A549 (cell line): ENCODE data around the gene PGAP1. TPM values are rescaled to one million over a fixed set of nuclear protein-coding genes. Genes with fewer than 3 reads are reported as not detected.

Source experiments
- ATAC-seq, 2 experiments: fragments of 200-7000 bp in 1 of 2; fragments of >200 bp in 1 of 2; cut with Nextera tagmentation in 1 of 2; cut with Tn5 transposase in 1 of 2; 3 replicates each; pipeline versions ENCODE4 v1.8.0 to v1.9.1; 2018 to 2020; ENCODE audit warnings: mild to moderate bottlenecking in 1 of 2, moderate library complexity in 1 of 2
- CTCF ChIA-PET: fragments of 300-600 bp; sonication (Branson Sonifier 250); formaldehyde crosslinking; extraction: SDS; loops from one replicate; lab custom pipeline; 2021; ENCODE audit warnings: antibody characterized with exemption, inconsistent platforms; lab: Yijun Ruan, JAX
- POLR2A ChIA-PET: fragments of 350-600 bp; formaldehyde crosslinking; extraction: SDS; loops from one replicate; lab custom pipeline; 2021; ENCODE audit warnings: antibody characterized with exemption, inconsistent platforms; lab: Yijun Ruan, JAX
- DNase-seq, 2 experiments: peaks; one replicate each; pipeline versions ENCODE4 v3.0.0 to v3.0.0-alpha.2; 2011 to 2016; ENCODE audit warnings: low read depth in 1 of 2, low spot score in 1 of 2
- FAIRE-seq: peaks from 2 replicates; lab custom pipeline; 2011; peaks lifted over from hg19 to GRCh38; lab: Jason Lieb, UNC
- H3K27ac ChIP-seq, 2 experiments: fragments of >200 bp; sonication (Bioruptor Twin); formaldehyde crosslinking; 3 replicates each; pipeline ENCODE4 v1.5.1; 2016 to 2017
- H3K4me1 ChIP-seq: fragments of >200 bp; sonication (Bioruptor Twin); formaldehyde crosslinking; 3 replicates; pipeline ENCODE4 v1.6.1; 2016
- H3K4me2 ChIP-seq: fragments of >200 bp; sonication (Bioruptor Twin); formaldehyde crosslinking; 3 replicates; pipeline ENCODE4 v1.6.1; 2016
- H3K4me3 ChIP-seq: fragments of >200 bp; sonication (Bioruptor Twin); formaldehyde crosslinking; 3 replicates; pipeline ENCODE4 v1.5.1; 2016
- H3K9me3 ChIP-seq: fragments of >200 bp; sonication (Bioruptor Twin); formaldehyde crosslinking; 3 replicates; pipeline ENCODE4 v1.6.1; 2016
- CBX2 ChIP-seq: fragments of 200-600 bp; sonication (generic); IDR thresholded peaks from 2 replicates; pipeline ENCODE4 v1.6.1; 2016; ENCODE audit warnings: low read depth, mild to moderate bottlenecking, borderline replicate concordance
- CHD2 ChIP-seq: fragments of 150-350 bp; IDR thresholded peaks from 2 replicates; pipeline ENCODE4 v1.6.1; 2014; ENCODE audit warnings: low read length; ENCODE audit not compliant: partially characterized antibody
- CHD4 ChIP-seq: fragments of 200-600 bp; sonication (generic); IDR thresholded peaks from 2 replicates; pipeline ENCODE4 v1.6.1; 2016; ENCODE audit warnings: antibody characterized with exemption, mild to moderate bottlenecking, borderline replicate concordance
- CTCF ChIP-seq: fragments of >200 bp; sonication (Bioruptor Twin); formaldehyde crosslinking; IDR thresholded peaks from 3 replicates; pipeline ENCODE4 v1.5.1; 2016
- E2F6 ChIP-seq: IDR thresholded peaks from 2 replicates; pipeline ENCODE4 v1.6.1; 2012; ENCODE audit warnings: low read depth, borderline replicate concordance
- EHMT2 ChIP-seq: fragments of 200-600 bp; sonication (generic); IDR thresholded peaks from 2 replicates; pipeline ENCODE4 v1.6.1; 2016; ENCODE audit warnings: antibody characterized with exemption, low read depth, mild to moderate bottlenecking, moderate library complexity
- ELK1 ChIP-seq: fragments of 150-350 bp; IDR thresholded peaks from 2 replicates; pipeline ENCODE4 v1.6.1; 2014; ENCODE audit warnings: low read depth, mild to moderate bottlenecking, low read length
- ESRRA ChIP-seq: fragments of 150-350 bp; IDR thresholded peaks from 2 replicates; pipeline ENCODE4 v1.6.1; 2014; ENCODE audit warnings: mild to moderate bottlenecking, low read length, borderline replicate concordance
- FOSB ChIP-seq: fragments of 250-450 bp; sonication (Bioruptor Pico); IDR thresholded peaks from 2 replicates; pipeline ENCODE4 v1.5.0; 2020; ENCODE audit warnings: mild to moderate bottlenecking, moderate library complexity
- FOSL2 ChIP-seq, 2 experiments: fragments of 450-650 bp in 1 of 2; fragments of >200 bp in 1 of 2; sonication (Bioruptor Twin) in 1 of 2; formaldehyde crosslinking; IDR thresholded peaks; 2 replicates each; pipeline versions ENCODE4 v1.5.0 to v1.6.1; 2016 to 2020; ENCODE audit warnings: mild to moderate bottlenecking in 1 of 2, moderate library complexity in 1 of 2
- HDAC2 ChIP-seq: fragments of 200-600 bp; sonication (generic); IDR thresholded peaks from 2 replicates; pipeline ENCODE4 v1.6.1; 2016
- HES2 ChIP-seq: fragments of >200 bp; sonication (Bioruptor Twin); formaldehyde crosslinking; IDR thresholded peaks from 2 replicates; pipeline ENCODE4 v1.6.1; 2016
- KDM5A ChIP-seq: fragments of 200-600 bp; sonication (generic); IDR thresholded peaks from 2 replicates; pipeline ENCODE4 v1.6.1; 2016; ENCODE audit warnings: antibody characterized with exemption, mild to moderate bottlenecking
- MAX ChIP-seq: IDR thresholded peaks from 2 replicates; pipeline ENCODE4 v1.6.1; 2012
- NPAS2 ChIP-seq: fragments of 250-450 bp; sonication (Bioruptor Pico); IDR thresholded peaks from 2 replicates; pipeline ENCODE4 v1.8.0; 2022; ENCODE audit warnings: mild to moderate bottlenecking, moderate library complexity, borderline replicate concordance
- NR3C1 ChIP-seq: fragments of >200 bp; sonication (Bioruptor Twin); formaldehyde crosslinking; IDR thresholded peaks from 3 replicates; pipeline ENCODE4 v1.6.1; 2017
- PBX3 ChIP-seq: IDR thresholded peaks from 2 replicates; pipeline ENCODE4 v1.6.1; 2012
- POLR2A ChIP-seq: IDR thresholded peaks from 2 replicates; pipeline ENCODE4 v1.6.1; 2012; ENCODE audit warnings: mild to moderate bottlenecking, low read length
- POLR2AphosphoS2 ChIP-seq: conservative IDR thresholded peaks from 2 replicates; pipeline ENCODE4 v1.6.1; 2012; ENCODE audit warnings: low read length, improper control_type of control experiment, inconsistent platforms
- RCOR1 ChIP-seq: fragments of 150-350 bp; IDR thresholded peaks from 2 replicates; pipeline ENCODE4 v1.6.1; 2014; ENCODE audit warnings: antibody characterized with exemption, low read length, low read depth
- REST ChIP-seq: fragments of 200-600 bp; sonication (generic); IDR thresholded peaks from 2 replicates; pipeline ENCODE4 v1.6.1; 2016; ENCODE audit warnings: antibody characterized with exemption, mild to moderate bottlenecking, moderate library complexity
- RNF2 ChIP-seq: fragments of 200-600 bp; sonication (generic); IDR thresholded peaks from 2 replicates; pipeline ENCODE4 v1.6.1; 2016; ENCODE audit warnings: low read depth, mild to moderate bottlenecking, antibody characterized with exemption, moderate library complexity, borderline replicate concordance
- SMC3 ChIP-seq: fragments of >200 bp; sonication (Bioruptor Twin); formaldehyde crosslinking; IDR thresholded peaks from 3 replicates; pipeline ENCODE4 v1.6.1; 2018; ENCODE audit warnings: inconsistent platforms
- TP53 ChIP-seq: fragments of 250-450 bp; sonication (Bioruptor Pico); IDR thresholded peaks from 2 replicates; pipeline ENCODE4 v1.5.0; 2021; ENCODE audit warnings: mild to moderate bottlenecking, moderate library complexity
- ZC3H11A ChIP-seq: fragments of 450-650 bp; IDR thresholded peaks from 2 replicates; pipeline ENCODE4 v1.6.1; 2014; ENCODE audit warnings: antibody characterized with exemption, mild to moderate bottlenecking
- ZSCAN20 ChIP-seq: fragments of 250-450 bp; sonication (Bioruptor Pico); IDR thresholded peaks from 2 replicates; pipeline ENCODE4 v1.8.0; 2022; ENCODE audit warnings: mild to moderate bottlenecking, moderate library complexity
- WGBS: methylation state at CpG from one replicate; pipeline ENCODE4 v1.1.6; 2017; ENCODE audit errors: missing lambda C conversion rate; 5-methylcytosine and 5-hydroxymethylcytosine counted together
- polyA plus RNA-seq, 4 experiments: library from polyadenylated mRNA; depleted of rRNA in 3 of 4; stranded (reverse); fragments of >200 nt; fragmentation: RNase III in 1 of 4; extraction: RNeasy Plus Mini Kit Qiagen cat#74134 plus additional on column Dnase treatment in 1 of 4; gene quantifications; 2 replicates in 3 of 4; 3 replicates in 1 of 4; pipeline ENCODE4 v1.2.3, GENCODE V29; 2011 to 2017

Gene PGAP1
- polyA plus RNA-seq, 2 of the 4 experiments (the other 2 are of a cell fraction) = 3.5 to 9.3 TPM

- TF ChIP-seq FOSL2 (IDR thresholded peaks at IDR 0.05) = no peak
- TF ChIP-seq FOSL2 (CRISPR knock-in tag; IDR thresholded peaks at IDR 0.05) = peak; percentile 22; the same call in 1 of the 2 replicates
- TF ChIP-seq RCOR1 = no peak
- TF ChIP-seq, all 56 proteins: peak for 1
- ChIA-PET POLR2A (no interaction called here), CTCF (interaction anchor here (0.6 to 1.1 kb wide), 3 partner anchors 11 to 70 kb away, joined by 3 read pairs; no protein-coding TSS in a partner anchor)
- no peaks in the 10 kb centered on the region for H3K4me1 ChIP-seq
- no peak overlapping the region for H3K4me3 ChIP-seq
- H3K9me3 ChIP-seq = no peaks in the 10 kb centered on the region
- ATAC-seq = no peak; a peak in 1 of 6 replicates
- no peak for FAIRE-seq
- 100% methylated on average over 1 of the region's 1 CpG for WGBS
- no peak overlapping the region for H3K27ac ChIP-seq
- no peak overlapping the region for H3K4me2 ChIP-seq
- no peak for DNase-seq
These were observed 12.9 kb upstream of the PGAP1 start for GRCh38 chr2:196939371-196939770.

GRCh38 chr2:196935432-196935831, 8.9 kb upstream of the PGAP1 start:
- 22% methylated on average over 2 of the region's 2 CpGs for WGBS
- Histone ChIP-seq H3K4me2 (no peak overlapping the region), H3K9me3 (no peaks in the 10 kb centered on the region), H3K4me1 (no peaks in the 10 kb centered on the region), H3K4me3 (no peak overlapping the region), H3K27ac (no peak overlapping the region)
- FAIRE-seq (no peak), ATAC-seq (no peak), DNase-seq (no peak)
- CTCF ChIA-PET = interaction anchor here (1.0 to 1.8 kb wide), 2 partner anchors 10 to 21 kb away, joined by 3 to 4 read pairs; no protein-coding TSS in a partner anchor
- POLR2A ChIA-PET = no interaction called here
- TF ChIP-seq FOSL2 (IDR thresholded peaks at IDR 0.05) = no peak
- TF ChIP-seq FOSL2 (CRISPR knock-in tag; IDR thresholded peaks at IDR 0.05) = no peak
- TF ChIP-seq TP53 (CRISPR knock-in tag) = no peak
- no peak for TF ChIP-seq ESRRA
- no peak for TF ChIP-seq NR3C1
- no peak for TF ChIP-seq RCOR1
- TF ChIP-seq RNF2 = no peak
- no peak for TF ChIP-seq KDM5A
- TF ChIP-seq ZSCAN20 (CRISPR knock-in tag) = no peak
- TF ChIP-seq CTCF = no peak
- no peak for TF ChIP-seq FOSB (CRISPR knock-in tag)
- no peak for TF ChIP-seq POLR2AphosphoS2
- no peak for TF ChIP-seq CHD4
- no peak for TF ChIP-seq POLR2A
- no peak for TF ChIP-seq HES2
- TF ChIP-seq MAX = no peak
- no peak for TF ChIP-seq ZC3H11A
- TF ChIP-seq HDAC2 = no peak
- TF ChIP-seq CBX2 = no peak

- Histone ChIP-seq H3K9me3 (no peaks in the 10 kb centered on the region), H3K4me3 (no peak overlapping the region), H3K27ac (no peak overlapping the region), H3K4me2 (no peak overlapping the region), H3K4me1 (no peaks in the 10 kb centered on the region)
- ChIA-PET CTCF (interaction anchor here (1.0 to 1.8 kb wide), 2 partner anchors 10 to 21 kb away, joined by 3 to 4 read pairs; no protein-coding TSS in a partner anchor), POLR2A (no interaction called here)
- DNase-seq = no peak
- no peak for ATAC-seq
- FAIRE-seq = no peak
- WGBS = 76% methylated on average over 1 of the region's 1 CpG
- TF ChIP-seq REST (no peak), E2F6 (no peak), CHD2 (no peak), PBX3 (no peak), ELK1 (no peak), NR3C1 (no peak), FOSL2 (IDR thresholded peaks at IDR 0.05) (no peak), FOSL2 (CRISPR knock-in tag; IDR thresholded peaks at IDR 0.05) (no peak), SMC3 (no peak), NPAS2 (no peak), EHMT2 (no peak)
These were observed 8.2 kb upstream of the PGAP1 start for GRCh38 chr2:196934672-196935071.
